ENCODE results near the gene OR10J4. TPM values are rescaled to one million over a fixed set of nuclear protein-coding genes. Genes with fewer than 3 reads are reported as not detected.

Gene OR10J4
- total and polyA plus RNA-seq, 2 of the 4 experiments (the other 2 are of a cell fraction), result not detected

GRCh38 chr1:159465191-159465603 lies 33.2 kb downstream of the OR10J4 start:
- POLR2A ChIA-PET (ENCODE audit: unreplicated experiment), result no interaction called here
- Histone ChIP-seq H3K27me3 (ENCODE audit: control insufficient read depth, insufficient read depth, low read length) (no peaks in the 10 kb centered on the region), H3K4me1 (ENCODE audit: control insufficient read depth, insufficient read depth, low read length) (no peaks in the 10 kb centered on the region), H3K4me3 (ENCODE audit: insufficient read depth, low read depth, low read length) (no peak overlapping the region), H2BK5ac (ENCODE audit: low read depth, low read length, poor library complexity, severe bottlenecking) (no peak overlapping the region), H3K9ac (ENCODE audit: low read depth, low read length) (no peak overlapping the region), H2BK20ac (ENCODE audit: low read depth, low read length) (no peak overlapping the region), H4K5ac (ENCODE audit: low read depth, low read length) (no peak overlapping the region), H4K91ac (ENCODE audit: insufficient read depth, low read depth, low read length) (no peak overlapping the region), H2AK9ac (replicated peaks; ENCODE audit: low read depth, low read length, poor library complexity) (no peak overlapping the region), H3K4ac (ENCODE audit: low read depth, low read length) (no peak overlapping the region), H3K9me1 (ENCODE audit: insufficient read depth, low read length) (no peaks in the 10 kb centered on the region), H3K4me2 (ENCODE audit: low read depth, low read length) (no peak overlapping the region), H2BK15ac (ENCODE audit: low read depth, low read length) (no peak overlapping the region), H3K23ac (ENCODE audit: low read depth, low read length) (no peak overlapping the region), H2BK120ac (ENCODE audit: low read depth, low read length) (no peak overlapping the region), H4K20me1 (ENCODE audit: insufficient read depth, low read length) (no peaks in the 10 kb centered on the region), H3K27ac (ENCODE audit: insufficient read depth, low read length) (no peak overlapping the region), H2AFZ (replicated peaks; ENCODE audit: low read length, poor library complexity) (no peak overlapping the region), H3K79me1 (ENCODE audit: low read depth in 1 of 2, low read length in 2 of 2) (no peaks in the 10 kb centered on the region), H2AK5ac (ENCODE audit: low read depth, low read length) (no peak overlapping the region), H3K56ac (ENCODE audit: extremely low read depth, insufficient read depth, low read length) (no peak overlapping the region), H3K9me3 (ENCODE audit: control insufficient read depth, insufficient read depth, low read length) (peaks cover 4% of the 10 kb centered on the region), H3K14ac (replicated peaks; ENCODE audit: low read depth, low read length) (no peak overlapping the region), H3K18ac (ENCODE audit: low read depth, low read length) (no peak overlapping the region), H3K36me3 (ENCODE audit: control insufficient read depth, insufficient read depth, low read length) (no peaks in the 10 kb centered on the region), H4K8ac (ENCODE audit: low read depth in 2 of 2, low read length in 2 of 2) (no peak overlapping the region)
- dilution Hi-C loops (cut with HindIII; ENCODE audit: low sequenced_read_pairs, unreplicated experiment), result no loop called here
- intact Hi-C loops (cut with micrococcal nuclease), result no loop called here
- in situ Hi-C loops (cut with MboI; ENCODE audit: low sequenced_read_pairs), result no loop called here
- DNase-seq (no peak), ATAC-seq (ENCODE audit: low read depth) (no peak)
- no CpG with 5 or more reads among the region's 3 CpGs for WGBS, 2 experiments (ENCODE audit: extremely low coverage in 2 of 2, insufficient read length in 1 of 2)
- TF ChIP-seq MXI1 (IDR thresholded peaks at IDR 0.05; ENCODE audit: borderline replicate concordance, low read depth, low read length) (no peak), CHD1 (IDR thresholded peaks at IDR 0.05; ENCODE audit: low read depth, low read length) (no peak), CTCF (conservative IDR thresholded peaks at IDR 0.05; ENCODE audit: low read depth, low read length) (no peak), FOS (IDR thresholded peaks at IDR 0.05; ENCODE audit: low read depth, low read length) (no peak), USF2 (IDR thresholded peaks at IDR 0.05; ENCODE audit: low read depth, low read length) (no peak), SMC3 (IDR thresholded peaks at IDR 0.05; ENCODE audit: low read depth, low read length) (no peak), MAZ (IDR thresholded peaks at IDR 0.05; ENCODE audit: borderline replicate concordance, low read depth, low read length) (no peak), RAD21 (IDR thresholded peaks at IDR 0.05; ENCODE audit: low read length) (no peak), MAFK (IDR thresholded peaks at IDR 0.05; ENCODE audit: low read depth, low read length) (no peak), RFX5 (IDR thresholded peaks at IDR 0.05; ENCODE audit: low read depth, low read length) (no peak), POLR2A (IDR thresholded peaks at IDR 0.05; ENCODE audit: low read depth, low read length) (no peak), NFE2L2 (IDR thresholded peaks at IDR 0.05; ENCODE audit: low read depth, low read length) (no peak), CEBPB (IDR thresholded peaks at IDR 0.05; ENCODE audit: low read depth, low read length) (no peak), BHLHE40 (IDR thresholded peaks at IDR 0.05; ENCODE audit: low read depth, low read length) (no peak), ELK1 (IDR thresholded peaks at IDR 0.05; ENCODE audit: borderline replicate concordance, low read depth, low read length) (no peak), RCOR1 (IDR thresholded peaks at IDR 0.05; ENCODE audit: insufficient replicate concordance, low read length) (no peak)
- CTCF ChIA-PET, result no interaction called here
- no TSS peak for BruUV-seq (replicated peaks)
